HG03175 (cell line): ENCODE results near the gene CACNA1A.
A peak's percentile ranks its signal among the peaks of the same experiment; 100 is the strongest.
"Not testable (repeated sequence)": the region's sequence is repeated elsewhere in the genome, so short reads cannot be mapped to it uniquely, and the experiment has no call there.

Source experiments
- ATAC-seq: cut with Tn5 transposase; IDR thresholded peaks from one replicate; pipeline ENCODE4 v1.9.1; 2021; ENCODE audit warnings: mild to moderate bottlenecking, moderate library complexity; ENCODE audit not compliant: unreplicated experiment

CACNA1A gene

GRCh38 chr19:13208672-13209483 is 297.4 kb downstream of the CACNA1A start:
- ATAC-seq, result peak; percentile 23

- peak; percentile 55 for ATAC-seq
Measured at GRCh38 chr19:13207846-13208671, 298.2 kb downstream of the CACNA1A start.

GRCh38 chr19:13207237-13207845 is 298.9 kb downstream of the CACNA1A start:
- no peak for ATAC-seq

- no peak for ATAC-seq
Measured at GRCh38 chr19:13206587-13206986, 299.7 kb downstream of the CACNA1A start.

- not testable (repeated sequence) for ATAC-seq
Measured at GRCh38 chr19:13202112-13202511, 304.2 kb downstream of the CACNA1A start.

GRCh38 chr19:13198634-13199033 is 307.6 kb downstream of the CACNA1A start:
- ATAC-seq, result no peak

GRCh38 chr19:13195678-13196077 is 310.6 kb downstream of the CACNA1A start:
- no peak for ATAC-seq

- no peak for ATAC-seq
Measured at GRCh38 chr19:13190781-13191540, 315.3 kb downstream of the CACNA1A start.

GRCh38 chr19:13189600-13189999 is 316.7 kb downstream of the CACNA1A start:
- ATAC-seq, result no peak

- no peak for ATAC-seq
Measured at GRCh38 chr19:13187419-13187818, 318.9 kb downstream of the CACNA1A start.

- ATAC-seq, result not testable (repeated sequence)
Measured at GRCh38 chr19:13186688-13187087, 319.6 kb downstream of the CACNA1A start.

GRCh38 chr19:13185763-13186657 is 320.3 kb downstream of the CACNA1A start:
- not testable (repeated sequence) for ATAC-seq

GRCh38 chr19:13184926-13185325 is 321.4 kb downstream of the CACNA1A start:
- not testable (repeated sequence) for ATAC-seq

GRCh38 chr19:13181747-13182388 is 324.4 kb downstream of the CACNA1A start:
- ATAC-seq, result no peak

GRCh38 chr19:13178291-13178690 is 328.0 kb downstream of the CACNA1A start:
- ATAC-seq, result not testable (repeated sequence)

GRCh38 chr19:13177584-13177983 is 328.7 kb downstream of the CACNA1A start:
- not testable (repeated sequence) for ATAC-seq

GRCh38 chr19:13176345-13176744 is 329.9 kb downstream of the CACNA1A start:
- ATAC-seq, result no peak

- no peak for ATAC-seq
Measured at GRCh38 chr19:13173139-13173737, 333.0 kb downstream of the CACNA1A start.
